ENCODE results near the gene UBL3.

UBL3 gene

GRCh38 chr13:29861694-29862110, 11.3 kb upstream of the UBL3 start:
- H3K4me3 ChIP-seq (ENCODE audit: low read depth, low read length) = no peak overlapping the region
- no peak for TF ChIP-seq CTCF (IDR thresholded peaks at IDR 0.05; ENCODE audit: insufficient read depth, low read length, missing control alignments)
- ChIA-PET POLR2A (interaction anchor here (0.6 to 2.0 kb wide), 10 partner anchors 11 to 265 kb away, joined by 3 to 25 read pairs (median 4); partner anchors contain the start of gene UBL3), CTCF (interaction anchor here (1.3 to 3.1 kb wide), 7 partner anchors 11 to 258 kb away, joined by 3 to 11 read pairs (median 6); no protein-coding TSS in a partner anchor)
- peak; percentile 98 for DNase-seq (ENCODE audit: low read depth, low spot score)

DNA sequence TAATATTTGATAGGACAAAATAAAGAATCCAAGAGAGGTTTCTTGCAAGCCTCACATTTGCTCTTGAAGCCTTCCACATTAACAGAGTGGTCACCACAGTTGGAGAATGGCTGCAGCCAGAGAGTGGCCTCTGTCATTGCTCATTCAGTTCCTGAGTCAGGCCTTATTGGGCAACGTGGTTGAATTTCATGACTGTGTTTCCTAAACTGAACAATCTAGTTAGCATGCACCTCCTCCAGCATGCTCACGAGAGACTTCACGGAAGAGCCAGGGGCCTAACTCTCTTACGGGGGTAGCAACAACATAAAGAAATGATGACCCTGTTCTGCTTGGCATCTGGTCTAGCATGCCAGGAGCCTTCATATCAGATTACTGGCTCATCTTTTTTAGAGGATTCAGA, 9.6 kb upstream of the UBL3 start:
- POLR2A ChIA-PET = no interaction called here
- TF ChIP-seq CTCF (IDR thresholded peaks at IDR 0.05; ENCODE audit: insufficient read depth, low read length, missing control alignments) = no peak
- DNase-seq (ENCODE audit: low read depth, low spot score) = no peak
- no peak overlapping the region for H3K4me3 ChIP-seq (ENCODE audit: low read depth, low read length)
- CTCF ChIA-PET = interaction anchor here (0.8 to 3.1 kb wide), 3 partner anchors 10 to 255 kb away, joined by 3 to 11 read pairs (median 7); partner anchors contain the start of gene UBL3

- no peak for TF ChIP-seq CTCF (IDR thresholded peaks at IDR 0.05; ENCODE audit: insufficient read depth, low read length, missing control alignments)
- H3K4me3 ChIP-seq (ENCODE audit: low read depth, low read length) = no peak overlapping the region
- CTCF ChIA-PET = interaction anchor here (0.8 to 1.3 kb wide), 2 partner anchors 254 to 256 kb away, joined by 3 to 4 read pairs; no protein-coding TSS in a partner anchor
- POLR2A ChIA-PET = no interaction called here
- DNase-seq (ENCODE audit: low read depth, low spot score) = no peak
Measured at GRCh38 chr13:29858667-29859066, 8.2 kb upstream of the UBL3 start.

- no peak for DNase-seq (ENCODE audit: low read depth, low spot score)
- POLR2A ChIA-PET = no interaction called here
- no peak for TF ChIP-seq CTCF (IDR thresholded peaks at IDR 0.05; ENCODE audit: insufficient read depth, low read length, missing control alignments)
- H3K4me3 ChIP-seq (ENCODE audit: low read depth, low read length) = no peak overlapping the region
- CTCF ChIA-PET = interaction anchor here (1.3 kb wide), 1 partner anchor 255 kb away, joined by 3 read pairs; no protein-coding TSS in a partner anchor
Measured at GRCh38 chr13:29858231-29858630, 7.8 kb upstream of the UBL3 start.

DNA sequence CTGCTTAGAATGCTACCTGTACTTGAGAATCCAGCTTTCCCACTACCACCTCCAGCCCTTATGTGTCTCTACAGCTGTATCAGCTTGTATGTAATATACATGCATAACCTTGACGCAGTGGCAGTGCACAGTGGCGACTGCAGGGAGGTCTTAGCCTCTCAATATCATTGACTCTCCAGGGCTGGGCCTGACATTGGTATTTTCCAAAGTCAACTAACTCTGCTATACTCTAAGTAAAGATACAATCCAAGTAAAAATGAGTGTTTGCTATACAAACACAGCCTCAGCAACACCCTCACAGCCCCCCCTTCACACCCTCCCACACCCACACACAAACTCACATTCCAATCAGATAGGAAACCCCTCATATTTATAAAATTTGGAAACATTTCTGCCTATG, 6.7 kb upstream of the UBL3 start:
- POLR2A ChIA-PET = no interaction called here
- TF ChIP-seq CTCF (IDR thresholded peaks at IDR 0.05; ENCODE audit: insufficient read depth, low read length, missing control alignments) = no peak
- no peak overlapping the region for H3K4me3 ChIP-seq (ENCODE audit: low read depth, low read length)
- DNase-seq (ENCODE audit: low read depth, low spot score) = no peak
- CTCF ChIA-PET = interaction anchor here (23.4 kb wide), 1 partner anchor 256 kb away, joined by 360 read pairs; no protein-coding TSS in a partner anchor

- POLR2A ChIA-PET = no interaction called here
- CTCF ChIA-PET = interaction anchor here (23.4 kb wide), 1 partner anchor 256 kb away, joined by 360 read pairs; no protein-coding TSS in a partner anchor
- TF ChIP-seq CTCF (IDR thresholded peaks at IDR 0.05; ENCODE audit: insufficient read depth, low read length, missing control alignments) = no peak
- no peak overlapping the region for H3K4me3 ChIP-seq (ENCODE audit: low read depth, low read length)
- DNase-seq (ENCODE audit: low read depth, low spot score) = no peak
Measured at GRCh38 chr13:29856426-29856825, 6.0 kb upstream of the UBL3 start.
